ENCODE measurements around the gene C1QL4. TPM values are rescaled to one million over a fixed set of nuclear protein-coding genes. Genes with fewer than 3 reads are reported as not detected.
A peak's percentile ranks its signal among the peaks of the same experiment; 100 is the strongest.

The C1QL4 gene
- total RNA-seq, 2 donors from 2014 or later, result not detected

GRCh38 chr12:49366096-49366651, 29.2 kb upstream of the C1QL4 start:
- Histone ChIP-seq H3K27me3 (no peaks in the 10 kb centered on the region), H3K9me3 (no peaks in the 10 kb centered on the region), H3K27ac (peak overlapping the region; percentile 80 to 96 (median 88)), H3K4me3 (peak overlapping the region; percentile 15 to 83), H3K4me1 (peaks cover 28% of the 10 kb centered on the region), H3K36me3 (replicated peaks in 1 of 2; ENCODE audit: insufficient read depth in 1 of 2, low read depth in 2 of 2) (no peaks in the 10 kb centered on the region)
- no peak for TF ChIP-seq POLR2A (IDR thresholded peaks at IDR 0.05)
- no peak for TF ChIP-seq CTCF (IDR thresholded peaks at IDR 0.05)
- intact Hi-C loops (cut with DNase I), result loop anchor here (10.0 kb wide), 2 partner anchors 139 to 209 kb away; no protein-coding TSS in a partner anchor
- no peak for DNase-seq
- ATAC-seq, result peak; percentile 36
- 9 to 21% methylated on average over 22 to 38 of the region's 38 CpGs for WGBS, 2 donors

- H3K4me3 ChIP-seq, result no peak overlapping the region
Measured at GRCh38 chr12:49365542-49365941, 28.6 kb upstream of the C1QL4 start.

GRCh38 chr12:49364989-49365388, 28.0 kb upstream of the C1QL4 start:
- Histone ChIP-seq H3K9me3 (no peaks in the 10 kb centered on the region), H3K27me3 (no peaks in the 10 kb centered on the region), H3K4me1 (peaks cover 24% of the 10 kb centered on the region), H3K36me3 (replicated peaks in 1 of 2; ENCODE audit: insufficient read depth in 1 of 2, low read depth in 2 of 2) (no peaks in the 10 kb centered on the region), H3K4me3 (no peak overlapping the region), H3K27ac (peak overlapping the region in 1 of 4 donors; percentile 22)
- TF ChIP-seq POLR2A (IDR thresholded peaks at IDR 0.05), result no peak
- no peak for TF ChIP-seq CTCF (IDR thresholded peaks at IDR 0.05)
- intact Hi-C loops (cut with DNase I), result loop anchor here (10.0 kb wide), 2 partner anchors 140 to 210 kb away; no protein-coding TSS in a partner anchor
- WGBS, 2 donors, result 70 to 100% methylated on average over 1 of the region's 1 CpG
- DNase-seq, result peak in 1 of 4 donors; percentile 41
- ATAC-seq, result no peak

More at GRCh38 chr12:49365542-49365941, 28.6 kb upstream of the C1QL4 start:
- intact Hi-C loops (cut with DNase I), result loop anchor here (10.0 kb wide), 2 partner anchors 139 to 209 kb away; no protein-coding TSS in a partner anchor
- Histone ChIP-seq H3K9me3 (no peaks in the 10 kb centered on the region), H3K27me3 (no peaks in the 10 kb centered on the region), H3K27ac (no peak overlapping the region), H3K4me1 (peaks cover 28% of the 10 kb centered on the region), H3K36me3 (replicated peaks in 1 of 2; ENCODE audit: insufficient read depth in 1 of 2, low read depth in 2 of 2) (no peaks in the 10 kb centered on the region)
- WGBS, 2 donors, result 66 to 73% methylated on average over 5 of the region's 5 CpGs
- TF ChIP-seq POLR2A (IDR thresholded peaks at IDR 0.05), result no peak
- no peak for TF ChIP-seq CTCF (IDR thresholded peaks at IDR 0.05)
- no peak for ATAC-seq
- DNase-seq, result no peak

GRCh38 chr12:49362077-49362476, 25.1 kb upstream of the C1QL4 start:
- H3K27me3 ChIP-seq, result no peaks in the 10 kb centered on the region
- intact Hi-C loops (cut with DNase I), result loop anchor here (10.0 kb wide), 2 partner anchors 143 to 213 kb away; no protein-coding TSS in a partner anchor
- TF ChIP-seq CTCF (IDR thresholded peaks at IDR 0.05) (no peak), POLR2A (IDR thresholded peaks at IDR 0.05) (no peak)
- 95 to 100% methylated on average over 1 of the region's 1 CpG for WGBS, 2 donors
- no peaks in the 10 kb centered on the region for H3K9me3 ChIP-seq
- H3K36me3 ChIP-seq (replicated peaks in 1 of 2; ENCODE audit: insufficient read depth in 1 of 2, low read depth in 2 of 2), result no peaks in the 10 kb centered on the region
- DNase-seq (no peak), ATAC-seq (no peak)
- peaks cover 9% of the 10 kb centered on the region for H3K4me1 ChIP-seq
- H3K27ac ChIP-seq, result no peak overlapping the region
- no peak overlapping the region for H3K4me3 ChIP-seq

- TF ChIP-seq CTCF (IDR thresholded peaks at IDR 0.05) (no peak), POLR2A (IDR thresholded peaks at IDR 0.05) (no peak)
- no peaks in the 10 kb centered on the region for H3K27me3 ChIP-seq
- no peak overlapping the region for H3K4me3 ChIP-seq
- WGBS, 2 donors, result 71 to 73% methylated on average over 7 of the region's 7 CpGs
- ATAC-seq (no peak), DNase-seq (no peak)
- intact Hi-C loops (cut with DNase I), result loop anchor here (10.0 kb wide), 2 partner anchors 145 to 215 kb away; no protein-coding TSS in a partner anchor
- H3K4me1 ChIP-seq, result peaks cover 5% of the 10 kb centered on the region
- no peaks in the 10 kb centered on the region for H3K36me3 ChIP-seq (replicated peaks in 1 of 2; ENCODE audit: insufficient read depth in 1 of 2, low read depth in 2 of 2)
- H3K9me3 ChIP-seq, result no peaks in the 10 kb centered on the region
- H3K27ac ChIP-seq, result no peak overlapping the region
Measured at GRCh38 chr12:49359671-49360070, 22.7 kb upstream of the C1QL4 start.
